ENCODE measurements around the gene PIGK.

The PIGK gene

GRCh38 chr1:77146270-77146669 lies 73.0 kb downstream of the PIGK start:
- in situ Hi-C loops (cut with MboI; ENCODE audit: low sequenced_read_pairs, unreplicated experiment): loop anchor here (10.0 to 25.0 kb wide), 2 partner anchors 389 to 984 kb away; no protein-coding TSS in a partner anchor
- no peak for DNase-seq (ENCODE audit: low spot score)
- no peak for TF ChIP-seq CTCF (IDR thresholded peaks at IDR 0.05; ENCODE audit: borderline replicate concordance, control extremely low read depth, extremely low read depth, insufficient read depth, missing control alignments)

GRCh38 chr1:77143529-77144121 lies 75.6 kb downstream of the PIGK start:
- in situ Hi-C loops (cut with MboI; ENCODE audit: low sequenced_read_pairs, unreplicated experiment): loop anchor here (10.0 to 25.0 kb wide), 2 partner anchors 391 to 981 kb away; no protein-coding TSS in a partner anchor
- DNase-seq (ENCODE audit: low spot score): no peak
- TF ChIP-seq CTCF (IDR thresholded peaks at IDR 0.05; ENCODE audit: borderline replicate concordance, control extremely low read depth, extremely low read depth, insufficient read depth, missing control alignments): no peak

- DNase-seq (ENCODE audit: low spot score): no peak
- in situ Hi-C loops (cut with MboI; ENCODE audit: low sequenced_read_pairs, unreplicated experiment): loop anchor here (25.0 kb wide), 1 partner anchor 977 kb away; no protein-coding TSS in a partner anchor
- TF ChIP-seq CTCF (IDR thresholded peaks at IDR 0.05; ENCODE audit: borderline replicate concordance, control extremely low read depth, extremely low read depth, insufficient read depth, missing control alignments): no peak
Observed at GRCh38 chr1:77139389-77139788, 79.8 kb downstream of the PIGK start.

GRCh38 chr1:77134359-77134758 lies 84.9 kb downstream of the PIGK start:
- DNase-seq (ENCODE audit: low spot score): no peak
- in situ Hi-C loops (cut with MboI; ENCODE audit: low sequenced_read_pairs, unreplicated experiment): loop anchor here (25.0 kb wide), 1 partner anchor 972 kb away; no protein-coding TSS in a partner anchor
- no peak for TF ChIP-seq CTCF (IDR thresholded peaks at IDR 0.05; ENCODE audit: borderline replicate concordance, control extremely low read depth, extremely low read depth, insufficient read depth, missing control alignments)

- no peak for DNase-seq (ENCODE audit: low spot score)
- no peak for TF ChIP-seq CTCF (IDR thresholded peaks at IDR 0.05; ENCODE audit: borderline replicate concordance, control extremely low read depth, extremely low read depth, insufficient read depth, missing control alignments)
- in situ Hi-C loops (cut with MboI; ENCODE audit: low sequenced_read_pairs, unreplicated experiment): loop anchor here (25.0 kb wide), 1 partner anchor 972 kb away; no protein-coding TSS in a partner anchor
Observed at GRCh38 chr1:77133731-77134358, 85.4 kb downstream of the PIGK start.

GRCh38 chr1:77126307-77126706 lies 92.9 kb downstream of the PIGK start:
- DNase-seq (ENCODE audit: low spot score): peak; percentile 32
- in situ Hi-C loops (cut with MboI; ENCODE audit: low sequenced_read_pairs, unreplicated experiment): loop anchor here (25.0 kb wide), 1 partner anchor 964 kb away; no protein-coding TSS in a partner anchor
- TF ChIP-seq CTCF (IDR thresholded peaks at IDR 0.05; ENCODE audit: borderline replicate concordance, control extremely low read depth, extremely low read depth, insufficient read depth, missing control alignments): peak; percentile 35
